Upper lobe of right lung (tissue), 1 donor: ENCODE results near the gene SUGCT. TPM values are rescaled to one million over a fixed set of nuclear protein-coding genes. Genes with fewer than 3 reads are reported as not detected.

Source experiments
- ATAC-seq: fragments of 200-7000 bp; cut with Tn5 transposase; one replicate; pipeline ENCODE4 v1.9.1; 2020; ENCODE audit warnings: mild to moderate bottlenecking, moderate library complexity
- DNase-seq: peaks from one replicate; pipeline ENCODE4 v3.0.0-alpha.2; 2020
- H3K27ac ChIP-seq: fragments of 200-600 bp; one replicate; pipeline ENCODE4 v1.8.0; 2022
- H3K27me3 ChIP-seq: fragments of 200-600 bp; one replicate; pipeline ENCODE4 v1.8.0; 2022; ENCODE audit warnings: mild to moderate bottlenecking
- H3K36me3 ChIP-seq: fragments of 200-600 bp; one replicate; pipeline ENCODE4 v1.8.0; 2022
- H3K4me1 ChIP-seq: fragments of 200-600 bp; one replicate; pipeline ENCODE4 v1.8.0; 2022
- H3K4me3 ChIP-seq: fragments of 200-600 bp; one replicate; pipeline ENCODE4 v1.8.0; 2022; ENCODE audit warnings: mild to moderate bottlenecking
- H3K9me3 ChIP-seq: fragments of 200-600 bp; one replicate; pipeline ENCODE4 v1.8.0; 2022
- intact Hi-C: fragments of 100-400 bp; cut with DNase I; formaldehyde crosslinking; loops from one replicate; pipeline ENCODE4 v1.11.0; 2022
- total RNA-seq: library from RNA; stranded (reverse); fragmentation: NEBNext Ultra II Directional; extraction: Animal tissue kit (Norgen Biotek cat#: 25700); gene quantifications from one replicate; pipeline ENCODE4 v1.2.1, GENCODE V29; 2021
- TF ChIP-seq, protein P1 (sequence below): fragments of 200-600 bp; IDR thresholded peaks from one replicate; pipeline ENCODE4 v1.8.0; 2022; ENCODE audit warnings: antibody characterized with exemption
- donor health status: DM: no; HTN: yes; CAD: no; lungs with severe emphysema.

Gene SUGCT
- total RNA-seq, 1 donor from 2014 or later: 4.1 TPM

DNA sequence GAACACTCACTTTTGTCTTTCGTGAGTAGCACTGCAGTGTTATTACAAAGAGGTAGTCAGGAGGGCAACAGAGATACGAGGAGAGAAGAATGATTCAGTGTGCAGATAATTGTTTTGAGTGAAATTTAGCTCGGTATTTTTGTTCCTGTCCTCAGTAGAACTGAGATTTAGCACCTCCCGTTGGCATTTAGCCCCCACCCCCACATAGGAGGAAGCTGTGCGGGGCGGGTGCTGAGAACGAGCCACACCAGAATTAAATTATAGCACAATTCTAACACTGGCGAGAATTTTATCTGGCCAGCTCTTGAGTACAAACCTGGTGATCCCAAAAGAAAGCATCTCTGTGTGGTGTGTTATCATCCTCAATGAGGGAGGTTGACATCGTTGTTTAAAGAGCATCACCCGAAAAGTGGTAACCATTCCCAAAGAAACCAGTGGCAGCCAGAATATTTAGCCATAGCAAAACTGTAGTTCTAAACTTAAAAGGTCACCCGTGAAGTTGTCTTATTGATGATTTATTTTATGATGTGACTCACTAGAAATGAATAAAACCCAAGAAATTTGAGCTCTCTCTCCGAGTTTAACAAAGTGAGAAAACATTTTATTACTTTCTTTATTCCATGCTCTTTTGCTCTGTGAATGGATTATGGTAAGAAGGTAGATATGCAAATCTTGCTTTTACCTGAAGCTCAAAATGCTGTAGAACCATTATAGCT, 612.2 kb downstream of the SUGCT start:
- TF ChIP-seq, protein P1, sequence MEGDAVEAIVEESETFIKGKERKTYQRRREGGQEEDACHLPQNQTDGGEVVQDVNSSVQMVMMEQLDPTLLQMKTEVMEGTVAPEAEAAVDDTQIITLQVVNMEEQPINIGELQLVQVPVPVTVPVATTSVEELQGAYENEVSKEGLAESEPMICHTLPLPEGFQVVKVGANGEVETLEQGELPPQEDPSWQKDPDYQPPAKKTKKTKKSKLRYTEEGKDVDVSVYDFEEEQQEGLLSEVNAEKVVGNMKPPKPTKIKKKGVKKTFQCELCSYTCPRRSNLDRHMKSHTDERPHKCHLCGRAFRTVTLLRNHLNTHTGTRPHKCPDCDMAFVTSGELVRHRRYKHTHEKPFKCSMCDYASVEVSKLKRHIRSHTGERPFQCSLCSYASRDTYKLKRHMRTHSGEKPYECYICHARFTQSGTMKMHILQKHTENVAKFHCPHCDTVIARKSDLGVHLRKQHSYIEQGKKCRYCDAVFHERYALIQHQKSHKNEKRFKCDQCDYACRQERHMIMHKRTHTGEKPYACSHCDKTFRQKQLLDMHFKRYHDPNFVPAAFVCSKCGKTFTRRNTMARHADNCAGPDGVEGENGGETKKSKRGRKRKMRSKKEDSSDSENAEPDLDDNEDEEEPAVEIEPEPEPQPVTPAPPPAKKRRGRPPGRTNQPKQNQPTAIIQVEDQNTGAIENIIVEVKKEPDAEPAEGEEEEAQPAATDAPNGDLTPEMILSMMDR: no peak
- no peak for ATAC-seq
- H3K36me3 ChIP-seq: no peaks in the 10 kb centered on the region
- no peaks in the 10 kb centered on the region for H3K4me1 ChIP-seq
- DNase-seq: no peak
- H3K27ac ChIP-seq: no peak overlapping the region
- intact Hi-C loops: no loop called here
- H3K4me3 ChIP-seq: no peak overlapping the region
- no peaks in the 10 kb centered on the region for H3K9me3 ChIP-seq
- no peaks in the 10 kb centered on the region for H3K27me3 ChIP-seq

DNA sequence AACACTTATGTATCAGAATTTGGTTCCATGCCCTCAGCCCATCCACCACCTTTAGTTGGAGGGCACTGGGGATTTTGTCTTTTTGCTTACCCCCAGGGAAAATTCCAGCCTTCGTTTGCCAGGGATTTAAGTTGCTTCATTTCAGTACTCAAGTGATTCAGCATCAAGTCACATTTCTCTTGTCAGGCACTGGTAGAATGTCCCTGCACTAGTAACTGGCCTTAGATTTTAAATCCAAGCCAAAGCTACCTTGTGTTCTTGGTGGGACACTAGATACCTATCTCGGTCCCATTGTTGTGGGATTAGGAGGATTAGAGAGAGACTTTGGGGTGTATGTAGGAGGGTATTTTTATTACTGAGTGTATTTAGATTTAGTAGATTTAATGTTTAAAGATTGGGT, 613.1 kb downstream of the SUGCT start:
- Histone ChIP-seq H3K27me3 (no peaks in the 10 kb centered on the region), H3K36me3 (no peaks in the 10 kb centered on the region), H3K9me3 (no peaks in the 10 kb centered on the region), H3K27ac (no peak overlapping the region), H3K4me1 (no peaks in the 10 kb centered on the region), H3K4me3 (no peak overlapping the region)
- TF ChIP-seq, protein P1: no peak
- DNase-seq (no peak), ATAC-seq (no peak)
- intact Hi-C loops: no loop called here

DNA sequence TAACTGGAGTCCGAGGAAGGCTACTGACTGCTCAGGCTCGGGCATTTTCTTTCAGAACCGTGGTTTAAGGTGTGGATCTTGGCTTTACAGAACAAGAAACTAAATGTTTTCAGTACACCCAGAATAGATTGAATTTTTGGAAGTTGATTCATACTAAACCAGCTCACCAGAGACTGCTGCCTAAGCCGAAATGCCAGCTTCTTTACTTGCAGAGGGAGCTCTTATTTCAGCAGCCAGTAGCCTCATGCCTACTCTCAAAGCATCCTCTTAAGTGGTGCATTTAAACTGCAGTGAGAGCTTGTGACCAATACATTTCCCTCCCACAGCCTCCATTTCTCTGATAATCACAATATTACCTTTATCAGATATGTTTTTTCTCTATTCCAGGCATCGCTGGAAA, 615.1 kb downstream of the SUGCT start:
- Histone ChIP-seq H3K36me3 (no peaks in the 10 kb centered on the region), H3K27me3 (no peaks in the 10 kb centered on the region), H3K4me3 (no peak overlapping the region), H3K9me3 (no peaks in the 10 kb centered on the region), H3K4me1 (no peaks in the 10 kb centered on the region), H3K27ac (no peak overlapping the region)
- no peak for DNase-seq
- TF ChIP-seq, protein P1: no peak
- no peak for ATAC-seq
- intact Hi-C loops: no loop called here

DNA sequence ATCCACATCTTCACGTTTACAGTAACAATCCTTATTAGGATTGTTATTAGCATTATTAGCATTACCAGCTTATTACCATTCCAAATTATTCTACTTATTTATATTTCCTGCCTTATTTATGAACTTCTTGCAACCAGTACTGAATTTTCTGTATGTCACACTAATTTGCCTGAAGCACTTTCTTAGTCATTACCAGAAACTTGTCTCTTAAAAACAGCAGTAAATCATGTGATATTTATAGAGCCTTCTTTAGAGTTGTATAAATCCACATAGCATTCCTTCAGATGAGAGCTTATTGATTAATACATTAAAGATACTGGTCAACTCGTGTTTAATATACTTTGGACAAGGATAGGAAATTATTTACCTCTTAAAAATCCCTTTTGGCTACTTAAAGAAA, 618.6 kb downstream of the SUGCT start:
- no peak for ATAC-seq
- Histone ChIP-seq H3K9me3 (no peaks in the 10 kb centered on the region), H3K27me3 (no peaks in the 10 kb centered on the region), H3K4me3 (no peak overlapping the region), H3K27ac (no peak overlapping the region), H3K4me1 (no peaks in the 10 kb centered on the region), H3K36me3 (no peaks in the 10 kb centered on the region)
- DNase-seq: no peak
- TF ChIP-seq, protein P1: no peak
- intact Hi-C loops: no loop called here

DNA sequence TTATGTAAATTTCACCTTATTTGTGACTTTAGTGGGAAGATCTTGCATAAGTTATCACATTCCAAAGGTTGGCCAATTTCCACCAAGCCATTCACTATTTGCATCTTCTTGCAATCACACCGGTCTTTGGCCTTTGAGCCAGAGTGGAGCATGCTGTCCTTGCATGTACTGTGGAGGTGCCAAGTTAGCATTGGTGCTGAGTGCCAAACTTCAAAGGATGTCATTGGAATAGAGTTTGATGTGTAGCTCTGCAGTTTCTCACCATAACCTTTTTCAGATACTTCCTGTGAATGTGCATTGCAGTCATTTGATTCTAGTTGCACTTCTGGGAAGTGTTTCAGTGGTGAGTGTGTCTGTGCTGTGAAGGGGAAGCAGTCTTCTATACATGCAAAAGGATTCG, 620.6 kb downstream of the SUGCT start:
- no peaks in the 10 kb centered on the region for H3K9me3 ChIP-seq
- H3K36me3 ChIP-seq: no peaks in the 10 kb centered on the region
- H3K27me3 ChIP-seq: no peaks in the 10 kb centered on the region
- no peak overlapping the region for H3K4me3 ChIP-seq
- intact Hi-C loops: no loop called here
- no peak overlapping the region for H3K27ac ChIP-seq
- ATAC-seq (no peak), DNase-seq (no peak)
- no peaks in the 10 kb centered on the region for H3K4me1 ChIP-seq
- TF ChIP-seq, protein P1: no peak

DNA sequence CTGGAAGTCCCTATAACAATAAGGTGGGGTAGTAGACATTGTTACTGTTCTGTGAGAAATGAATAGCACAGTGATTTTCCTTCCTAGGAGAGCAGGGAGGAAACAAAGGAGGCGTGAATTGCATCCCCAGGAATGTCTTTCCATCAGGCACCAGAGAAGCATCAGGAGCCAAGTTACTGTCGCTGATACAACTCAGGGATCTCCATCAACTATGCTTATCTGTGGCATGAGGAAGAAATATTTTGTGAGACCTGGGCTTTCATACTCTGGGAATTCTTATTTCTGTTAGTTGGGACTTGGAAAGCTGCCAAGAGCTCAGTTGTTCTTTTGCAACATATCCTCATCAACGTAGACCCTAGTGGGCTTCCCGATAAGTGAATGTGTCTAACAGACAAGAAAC, 622.3 kb downstream of the SUGCT start:
- H3K27ac ChIP-seq: no peak overlapping the region
- intact Hi-C loops: no loop called here
- H3K4me1 ChIP-seq: no peaks in the 10 kb centered on the region
- H3K27me3 ChIP-seq: no peaks in the 10 kb centered on the region
- ATAC-seq (no peak), DNase-seq (no peak)
- H3K36me3 ChIP-seq: no peaks in the 10 kb centered on the region
- TF ChIP-seq, protein P1: no peak
- H3K9me3 ChIP-seq: no peaks in the 10 kb centered on the region
- no peak overlapping the region for H3K4me3 ChIP-seq
